GM19397 (cell line): ENCODE results near the gene BTNL8.
A peak's percentile ranks its signal among the peaks of the same experiment; 100 is the strongest.

ENCODE experiments used
- ATAC-seq: cut with Tn5 transposase; IDR thresholded peaks from one replicate; pipeline ENCODE4 v1.9.1; 2021; ENCODE audit warnings: mild to moderate bottlenecking, moderate library complexity; ENCODE audit not compliant: unreplicated experiment

Gene BTNL8, protein sequence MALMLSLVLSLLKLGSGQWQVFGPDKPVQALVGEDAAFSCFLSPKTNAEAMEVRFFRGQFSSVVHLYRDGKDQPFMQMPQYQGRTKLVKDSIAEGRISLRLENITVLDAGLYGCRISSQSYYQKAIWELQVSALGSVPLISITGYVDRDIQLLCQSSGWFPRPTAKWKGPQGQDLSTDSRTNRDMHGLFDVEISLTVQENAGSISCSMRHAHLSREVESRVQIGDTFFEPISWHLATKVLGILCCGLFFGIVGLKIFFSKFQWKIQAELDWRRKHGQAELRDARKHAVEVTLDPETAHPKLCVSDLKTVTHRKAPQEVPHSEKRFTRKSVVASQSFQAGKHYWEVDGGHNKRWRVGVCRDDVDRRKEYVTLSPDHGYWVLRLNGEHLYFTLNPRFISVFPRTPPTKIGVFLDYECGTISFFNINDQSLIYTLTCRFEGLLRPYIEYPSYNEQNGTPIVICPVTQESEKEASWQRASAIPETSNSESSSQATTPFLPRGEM

GRCh38 chr5:180898621-180899246 lies at the start of gene BTNL8:
BTNL8 (plus strand) TSS chr5:180899159; CDS start chr5:180899311, 152 bp downstream.
- no peak for ATAC-seq

DNA sequence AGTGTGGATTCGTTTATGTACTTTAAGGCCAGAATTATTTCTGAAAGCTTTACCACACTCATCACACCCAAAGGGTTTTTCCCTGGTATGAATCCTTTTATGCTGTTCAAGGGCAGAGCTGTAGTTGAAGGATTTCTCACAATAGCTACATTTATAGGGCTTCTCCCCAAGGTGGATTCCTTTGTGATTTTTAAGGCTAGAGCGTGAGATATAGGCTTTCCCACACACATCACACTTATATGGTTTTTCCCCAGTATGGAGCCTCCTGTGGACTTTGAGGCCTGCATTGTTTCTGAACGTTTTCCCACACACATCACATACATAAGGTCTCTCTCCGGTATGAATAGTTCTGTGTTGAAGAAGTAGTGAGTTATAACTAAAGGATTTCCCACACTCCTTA lies 49.1 kb upstream of the BTNL8 start:
- ATAC-seq: no peak

DNA sequence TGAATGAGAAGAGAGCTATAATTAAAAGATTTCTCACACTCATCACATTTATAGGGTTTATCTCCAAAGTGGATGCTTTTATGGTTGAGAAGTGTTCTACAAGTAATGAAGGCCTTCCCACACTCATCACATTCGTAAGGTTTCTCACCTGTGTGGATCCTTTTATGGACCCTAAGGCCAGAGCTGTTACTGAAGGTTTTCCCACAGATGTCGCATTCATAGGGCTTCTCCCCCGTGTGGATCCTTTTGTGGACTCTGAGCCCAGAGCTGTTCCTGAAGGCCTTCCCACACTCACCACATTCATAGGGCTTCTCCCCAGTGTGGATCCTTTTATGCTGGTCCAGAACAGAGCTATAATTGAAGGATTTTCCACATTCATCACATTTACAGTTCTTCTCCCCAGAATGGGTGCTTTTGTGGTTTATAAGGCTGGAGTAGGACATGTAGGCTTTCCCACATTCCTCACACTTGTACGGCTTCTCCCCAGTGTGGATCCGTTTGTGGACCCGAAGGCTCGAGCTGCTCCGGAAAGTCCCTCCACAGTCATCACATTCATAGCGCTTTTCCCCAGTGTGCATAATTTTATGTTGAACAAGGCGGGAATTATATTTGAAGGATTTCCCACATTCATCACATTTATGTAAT lies 48.4 kb upstream of the BTNL8 start:
- ATAC-seq: no peak

DNA sequence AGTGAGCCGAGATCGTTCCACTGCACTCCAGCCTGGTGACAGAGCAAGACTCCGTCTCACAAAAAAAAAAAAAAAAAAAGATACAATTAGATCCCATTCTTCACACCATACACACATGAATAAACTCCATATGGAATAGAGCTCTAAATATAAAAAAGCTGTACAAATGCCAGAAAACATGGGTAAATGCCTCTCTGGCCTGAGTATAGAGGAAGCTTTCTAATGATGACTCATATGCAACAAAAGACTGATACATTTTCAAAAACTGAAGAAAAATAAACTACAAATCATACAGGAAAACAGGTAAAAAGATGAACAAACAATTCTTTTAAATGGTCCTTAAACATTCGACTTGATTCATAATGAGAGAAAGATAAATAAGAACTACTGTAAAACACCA lies 46.5 kb upstream of the BTNL8 start:
- no peak for ATAC-seq

DNA sequence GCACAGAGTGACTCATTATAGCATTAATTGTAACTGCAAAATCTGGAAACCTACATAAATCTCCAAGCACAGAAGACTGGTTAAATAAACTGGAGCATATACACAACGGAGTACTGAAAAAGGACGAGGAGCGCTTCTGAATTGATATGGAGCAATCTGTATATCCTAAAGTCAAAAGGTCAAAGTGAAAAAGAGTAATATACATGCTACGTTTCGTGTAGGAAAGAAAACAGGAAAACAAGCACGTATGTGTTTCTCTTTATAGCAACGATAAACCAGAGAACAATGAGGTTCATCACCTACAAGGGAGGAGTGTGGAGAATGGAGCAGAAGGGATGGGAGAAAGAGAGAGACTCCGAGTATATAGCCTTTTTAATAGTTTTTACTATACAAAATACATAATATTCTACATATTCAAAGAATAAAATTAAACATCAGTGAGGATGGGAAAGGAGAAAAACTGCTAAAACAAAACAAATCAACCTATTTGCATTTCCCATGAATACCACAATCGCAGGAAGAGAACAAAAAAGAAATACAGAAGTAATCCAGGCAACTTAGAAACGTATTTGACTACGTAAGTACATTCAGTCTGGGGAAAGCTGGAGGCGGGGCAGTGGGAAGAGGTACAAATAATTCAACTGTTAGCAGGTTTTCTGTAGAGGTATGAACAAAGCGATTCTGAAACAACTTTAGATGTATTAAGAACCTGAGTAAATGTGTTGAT lies 45.7 kb upstream of the BTNL8 start:
- ATAC-seq: no peak

DNA sequence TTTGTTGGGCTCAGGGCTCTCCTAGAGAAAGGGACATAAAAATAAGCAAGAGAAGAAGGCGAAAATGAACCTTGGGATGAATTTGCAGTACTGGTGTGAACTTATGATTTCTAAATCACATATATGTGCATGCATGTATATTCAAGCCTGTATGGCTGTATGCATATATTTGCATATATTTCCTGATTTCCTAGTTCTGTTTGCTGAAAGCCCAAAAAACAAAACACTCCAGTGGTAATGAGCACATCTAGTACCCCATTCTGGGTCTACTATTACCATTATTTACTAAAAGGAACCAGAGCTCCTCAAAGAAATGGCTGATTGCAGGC lies 45.1 kb upstream of the BTNL8 start:
- ATAC-seq: no peak

DNA sequence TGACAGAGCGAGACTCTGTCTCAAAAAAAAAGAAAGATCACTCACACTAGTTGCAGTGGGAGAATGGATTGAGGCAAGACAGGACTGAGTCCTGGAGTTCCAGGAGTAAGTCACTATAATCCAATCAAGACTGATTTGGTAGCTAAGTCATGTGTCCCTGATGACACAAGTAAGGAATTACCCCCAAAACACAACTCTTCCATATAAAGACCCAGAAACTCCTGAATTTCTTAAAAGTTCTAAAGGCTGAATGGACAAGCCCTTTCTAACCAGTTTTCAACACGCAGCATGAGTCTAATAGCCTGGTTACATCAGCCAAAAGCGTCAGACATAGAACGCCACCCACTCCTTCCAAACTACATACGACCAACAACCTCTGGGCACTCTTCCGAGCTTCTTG lies 40.4 kb upstream of the BTNL8 start:
- ATAC-seq: no peak

DNA sequence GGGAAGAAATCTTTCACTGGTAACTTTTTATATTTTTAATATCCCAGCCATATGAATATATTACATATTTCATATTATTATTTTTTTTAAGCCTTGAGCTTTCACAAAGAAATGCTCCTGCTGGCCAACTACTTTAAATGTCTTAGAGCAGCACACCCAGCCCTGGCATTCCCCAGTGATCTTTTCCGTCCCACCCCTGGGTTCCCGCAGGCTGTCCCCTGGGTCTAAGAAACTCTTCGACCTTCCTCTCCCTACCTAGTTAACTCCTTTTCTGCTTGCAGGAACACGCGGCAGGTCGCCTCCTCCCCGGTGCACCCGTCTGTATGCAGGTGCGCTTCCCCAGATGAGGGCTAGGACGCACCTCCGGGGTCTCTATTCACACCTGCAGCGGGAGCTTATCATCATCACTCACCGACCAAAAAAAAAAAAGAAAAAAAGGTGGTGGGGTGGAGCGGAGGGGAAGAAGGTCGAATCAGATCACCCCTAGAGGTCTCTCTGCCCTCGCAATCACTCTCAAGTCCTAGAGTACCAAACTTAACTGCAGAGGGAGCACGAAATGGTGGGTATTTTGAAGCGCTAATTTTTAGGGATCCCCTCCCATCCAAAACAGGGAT lies 38.6 kb upstream of the BTNL8 start:
- ATAC-seq: peak; percentile 31

GRCh38 chr5:180860887-180861822 lies 37.8 kb upstream of the BTNL8 start, which contains the start of gene ZFP62:
ZFP62 (minus strand) TSS chr5:180861276; CDS start chr5:180861219, 57 bp downstream.
- ATAC-seq: peak; percentile 93

GRCh38 chr5:180862645-180863044 lies 36.3 kb upstream of the BTNL8 start:
- ATAC-seq: no peak

GRCh38 chr5:180865981-180866695 lies 32.8 kb upstream of the BTNL8 start:
- no peak for ATAC-seq

DNA sequence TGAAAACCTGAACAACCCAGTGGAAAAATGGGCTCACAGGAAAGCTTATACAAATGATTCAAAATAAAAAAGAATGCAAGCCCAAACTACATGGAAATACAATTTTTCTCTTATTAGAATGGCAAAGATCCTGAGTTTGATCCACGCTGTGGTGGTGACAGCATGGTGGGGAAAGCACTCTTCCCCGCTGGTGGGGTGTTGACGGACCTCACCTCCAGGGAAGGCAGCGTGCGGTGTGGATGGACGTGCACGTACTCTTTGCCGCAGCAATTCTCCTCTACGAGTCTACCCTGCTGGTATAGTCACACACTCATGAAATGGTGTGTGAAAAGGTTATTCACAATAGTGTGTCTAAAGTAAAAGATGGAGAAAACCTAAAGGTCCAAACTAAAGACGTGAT lies 32.0 kb upstream of the BTNL8 start:
- no peak for ATAC-seq

- ATAC-seq: no peak
Measured at GRCh38 chr5:180868960-180869359, 30.0 kb upstream of the BTNL8 start.

DNA sequence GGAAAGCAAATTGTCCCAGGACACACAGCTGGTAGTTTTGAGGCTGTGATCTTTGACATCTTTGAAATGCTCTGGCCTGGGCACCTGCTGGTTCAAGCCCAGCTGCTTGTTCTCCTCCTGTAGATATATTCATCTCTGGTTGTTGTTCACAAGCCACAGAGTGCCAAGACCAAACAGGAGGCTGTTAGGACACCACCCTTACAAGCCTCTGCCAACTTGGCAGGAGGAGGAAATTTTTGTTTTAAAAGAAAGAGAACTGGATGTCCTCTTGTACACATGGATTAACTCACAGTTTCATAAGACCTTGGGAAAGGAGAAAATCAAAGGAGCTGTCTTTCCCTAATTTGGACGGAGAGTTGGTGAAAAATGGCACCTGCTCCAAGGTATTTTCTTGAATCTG lies 29.4 kb upstream of the BTNL8 start:
- no peak for ATAC-seq

DNA sequence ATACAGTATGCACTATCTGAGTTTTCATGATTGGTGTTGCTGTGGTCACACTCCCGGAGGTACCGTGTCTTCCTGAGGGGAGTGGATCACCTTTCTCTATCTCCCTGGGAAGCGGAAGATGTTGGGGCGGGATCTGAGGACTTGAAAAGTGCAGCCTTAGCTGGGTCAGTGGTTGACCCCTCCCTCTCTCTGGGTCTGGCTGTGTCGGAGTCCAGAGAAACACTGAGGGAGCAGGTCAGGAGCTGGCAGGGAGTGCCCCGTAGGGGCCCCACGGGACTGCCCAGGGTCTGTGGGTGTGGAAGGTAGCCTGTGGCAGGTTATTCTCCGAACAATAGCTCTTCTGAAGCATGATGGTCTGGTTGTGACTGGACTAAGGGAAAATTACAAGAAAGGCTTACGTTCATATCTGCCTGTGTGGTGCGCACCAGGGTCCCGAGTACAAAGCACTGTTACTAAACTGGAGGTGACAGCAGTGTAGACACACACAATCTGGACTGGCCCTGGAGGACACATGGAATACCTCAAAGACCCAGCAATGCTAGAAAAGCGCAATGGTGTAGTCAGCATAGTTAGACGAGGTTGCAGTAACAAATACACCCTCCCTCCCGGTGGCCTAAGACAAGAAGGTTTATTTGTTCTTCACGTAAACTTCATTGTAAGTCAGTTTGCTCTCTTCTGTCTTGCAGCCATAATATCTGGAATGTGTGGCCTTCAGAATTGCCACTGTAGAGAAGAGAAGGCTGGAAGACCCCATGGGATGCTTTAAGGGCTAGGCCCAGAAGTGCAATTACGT lies 28.5 kb upstream of the BTNL8 start:
- no peak for ATAC-seq

- ATAC-seq: no peak
Measured at GRCh38 chr5:180872419-180872818, 26.5 kb upstream of the BTNL8 start.

- ATAC-seq: no peak
Measured at GRCh38 chr5:180873615-180874520, 25.1 kb upstream of the BTNL8 start.
